ENCODE data around the gene FRMPD4.

DNA sequence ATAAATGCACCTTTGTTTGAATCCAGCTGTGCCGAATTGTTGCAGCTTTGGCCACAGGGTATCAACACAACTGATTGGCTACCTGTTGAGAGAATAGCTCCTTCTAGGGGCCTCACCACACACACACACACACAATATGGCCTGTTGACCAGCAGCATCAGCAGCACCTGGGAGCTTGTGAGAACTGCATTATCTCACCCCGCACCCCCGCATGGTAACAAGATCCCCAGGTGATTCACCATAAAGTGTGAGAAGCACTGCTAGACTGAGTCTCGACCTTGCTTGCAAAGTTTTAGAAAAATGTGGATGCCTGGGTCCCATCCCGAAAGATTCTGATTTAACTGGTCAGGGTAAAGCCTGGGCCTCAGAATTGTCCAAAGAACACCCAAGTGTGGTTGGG lies 476.0 kb downstream of the FRMPD4 start:
- TF ChIP-seq, protein P1, sequence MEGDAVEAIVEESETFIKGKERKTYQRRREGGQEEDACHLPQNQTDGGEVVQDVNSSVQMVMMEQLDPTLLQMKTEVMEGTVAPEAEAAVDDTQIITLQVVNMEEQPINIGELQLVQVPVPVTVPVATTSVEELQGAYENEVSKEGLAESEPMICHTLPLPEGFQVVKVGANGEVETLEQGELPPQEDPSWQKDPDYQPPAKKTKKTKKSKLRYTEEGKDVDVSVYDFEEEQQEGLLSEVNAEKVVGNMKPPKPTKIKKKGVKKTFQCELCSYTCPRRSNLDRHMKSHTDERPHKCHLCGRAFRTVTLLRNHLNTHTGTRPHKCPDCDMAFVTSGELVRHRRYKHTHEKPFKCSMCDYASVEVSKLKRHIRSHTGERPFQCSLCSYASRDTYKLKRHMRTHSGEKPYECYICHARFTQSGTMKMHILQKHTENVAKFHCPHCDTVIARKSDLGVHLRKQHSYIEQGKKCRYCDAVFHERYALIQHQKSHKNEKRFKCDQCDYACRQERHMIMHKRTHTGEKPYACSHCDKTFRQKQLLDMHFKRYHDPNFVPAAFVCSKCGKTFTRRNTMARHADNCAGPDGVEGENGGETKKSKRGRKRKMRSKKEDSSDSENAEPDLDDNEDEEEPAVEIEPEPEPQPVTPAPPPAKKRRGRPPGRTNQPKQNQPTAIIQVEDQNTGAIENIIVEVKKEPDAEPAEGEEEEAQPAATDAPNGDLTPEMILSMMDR (IDR thresholded peaks at IDR 0.05), result no peak
- TF ChIP-seq EP300 (IDR thresholded peaks at IDR 0.05), result no peak
